IPS-20b (cell line): Measurements from ENCODE around the gene EEF1A1.
"Not testable (repeated sequence)": the region's sequence is repeated elsewhere in the genome, so short reads cannot be mapped to it uniquely, and the experiment has no call there.

Experiments used
- H3K27ac ChIP-seq: one replicate; pipeline ENCODE4 v1.5.1; 2013; ENCODE audit warnings: low read length
- H3K27me3 ChIP-seq: 2 replicates; pipeline ENCODE4 v1.6.1; 2013; ENCODE audit warnings: mild to moderate bottlenecking, low read length, inconsistent platforms; ENCODE audit not compliant: insufficient read depth
- H3K36me3 ChIP-seq: 2 replicates; pipeline ENCODE4 v1.6.1; 2013; ENCODE audit warnings: low read depth, mild to moderate bottlenecking, inconsistent platforms, low read length, moderate library complexity; ENCODE audit not compliant: insufficient read depth
- H3K4me1 ChIP-seq: 2 replicates; pipeline ENCODE4 v1.6.1; 2013; ENCODE audit warnings: mild to moderate bottlenecking, control low read depth, inconsistent platforms, low read length, moderate library complexity; ENCODE audit not compliant: insufficient read depth
- H3K4me3 ChIP-seq: 2 replicates; pipeline ENCODE4 v1.5.1; 2013; ENCODE audit warnings: mild to moderate bottlenecking, low read length, inconsistent platforms
- H3K9ac ChIP-seq: 2 replicates; pipeline ENCODE4 v1.6.1; 2013; ENCODE audit warnings: low read depth, mild to moderate bottlenecking, inconsistent platforms, low read length, moderate library complexity
- H3K9me3 ChIP-seq: 2 replicates; pipeline ENCODE4 v1.6.1; 2013; ENCODE audit warnings: mild to moderate bottlenecking, low read depth, low read length, inconsistent platforms; ENCODE audit not compliant: insufficient read depth

Gene EEF1A1

GRCh38 chr6:73558624-73559398 lies 38.0 kb upstream of the EEF1A1 start:
- Histone ChIP-seq H3K9ac (no peak overlapping the region), H3K27ac (no peak overlapping the region), H3K27me3 (no peaks in the 10 kb centered on the region), H3K36me3 (no peaks in the 10 kb centered on the region), H3K4me3 (no peak overlapping the region), H3K9me3 (no peaks in the 10 kb centered on the region), H3K4me1 (peaks cover 21% of the 10 kb centered on the region; the same call in 1 of the 2 replicates)

- H3K36me3 ChIP-seq = no peaks in the 10 kb centered on the region
- no peaks in the 10 kb centered on the region for H3K27me3 ChIP-seq
- H3K9ac ChIP-seq = no peak overlapping the region
- H3K4me3 ChIP-seq = no peak overlapping the region
- peaks cover 21% of the 10 kb centered on the region; the same call in 1 of the 2 replicates for H3K4me1 ChIP-seq
- no peak overlapping the region for H3K27ac ChIP-seq
- no peaks in the 10 kb centered on the region for H3K9me3 ChIP-seq
These were observed 36.0 kb upstream of the EEF1A1 start for GRCh38 chr6:73556836-73557235.

DNA sequence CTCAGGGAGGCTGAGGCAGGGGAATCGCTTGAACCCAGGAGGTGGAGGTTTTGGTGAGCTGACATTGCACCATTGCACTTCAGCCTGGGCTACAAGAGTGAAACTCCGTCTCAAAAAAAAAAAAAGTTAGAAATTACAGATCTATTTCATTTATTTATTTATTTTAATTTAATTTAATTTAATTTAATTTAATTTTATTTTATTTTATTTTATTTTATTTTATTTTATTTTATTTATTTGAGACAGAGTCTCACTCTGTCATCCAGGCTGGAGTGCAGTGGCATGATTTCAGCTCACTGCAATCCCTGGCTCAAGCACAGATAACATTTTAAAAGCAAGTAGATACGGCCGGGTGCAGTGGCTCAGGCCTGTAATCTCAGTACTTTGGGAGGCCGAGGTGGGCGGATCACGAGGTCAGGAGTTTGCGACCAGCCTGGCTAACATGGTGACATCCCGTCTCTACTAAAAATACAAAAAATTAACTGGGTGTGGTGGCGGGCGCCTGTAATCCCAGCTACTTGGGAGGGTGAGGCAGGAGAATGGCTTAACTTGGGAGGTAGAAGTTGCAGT lies 34.6 kb upstream of the EEF1A1 start:
- not testable (repeated sequence) for H3K36me3 ChIP-seq, H3K27me3 ChIP-seq, H3K27ac ChIP-seq, H3K4me3 ChIP-seq, H3K9ac ChIP-seq, H3K9me3 ChIP-seq
- H3K4me1 ChIP-seq = peaks cover 19% of the 10 kb centered on the region; the same call in 1 of the 2 replicates

DNA sequence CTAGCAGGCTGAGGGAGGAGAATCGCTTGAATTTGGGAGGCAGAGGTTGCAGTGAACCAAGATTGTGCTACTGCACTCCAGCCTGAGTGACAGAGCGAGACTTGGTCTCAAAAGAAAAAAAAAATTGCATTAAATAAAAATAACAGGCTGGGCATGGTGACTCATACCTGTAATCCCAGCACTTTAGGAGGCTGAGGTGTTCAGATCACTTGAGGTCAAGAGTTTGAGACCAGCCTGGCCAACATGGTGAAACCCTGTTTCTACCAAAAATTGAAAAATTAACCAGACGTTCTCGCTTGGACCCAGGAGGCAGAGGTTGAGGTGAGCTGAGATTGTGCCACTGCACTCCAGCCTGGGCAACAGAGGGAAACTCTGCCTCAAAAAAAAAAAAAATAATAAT lies 30.3 kb upstream of the EEF1A1 start:
- not testable (repeated sequence) for H3K4me1 ChIP-seq, H3K36me3 ChIP-seq, H3K27me3 ChIP-seq, H3K4me3 ChIP-seq, H3K27ac ChIP-seq, H3K9ac ChIP-seq, H3K9me3 ChIP-seq

DNA sequence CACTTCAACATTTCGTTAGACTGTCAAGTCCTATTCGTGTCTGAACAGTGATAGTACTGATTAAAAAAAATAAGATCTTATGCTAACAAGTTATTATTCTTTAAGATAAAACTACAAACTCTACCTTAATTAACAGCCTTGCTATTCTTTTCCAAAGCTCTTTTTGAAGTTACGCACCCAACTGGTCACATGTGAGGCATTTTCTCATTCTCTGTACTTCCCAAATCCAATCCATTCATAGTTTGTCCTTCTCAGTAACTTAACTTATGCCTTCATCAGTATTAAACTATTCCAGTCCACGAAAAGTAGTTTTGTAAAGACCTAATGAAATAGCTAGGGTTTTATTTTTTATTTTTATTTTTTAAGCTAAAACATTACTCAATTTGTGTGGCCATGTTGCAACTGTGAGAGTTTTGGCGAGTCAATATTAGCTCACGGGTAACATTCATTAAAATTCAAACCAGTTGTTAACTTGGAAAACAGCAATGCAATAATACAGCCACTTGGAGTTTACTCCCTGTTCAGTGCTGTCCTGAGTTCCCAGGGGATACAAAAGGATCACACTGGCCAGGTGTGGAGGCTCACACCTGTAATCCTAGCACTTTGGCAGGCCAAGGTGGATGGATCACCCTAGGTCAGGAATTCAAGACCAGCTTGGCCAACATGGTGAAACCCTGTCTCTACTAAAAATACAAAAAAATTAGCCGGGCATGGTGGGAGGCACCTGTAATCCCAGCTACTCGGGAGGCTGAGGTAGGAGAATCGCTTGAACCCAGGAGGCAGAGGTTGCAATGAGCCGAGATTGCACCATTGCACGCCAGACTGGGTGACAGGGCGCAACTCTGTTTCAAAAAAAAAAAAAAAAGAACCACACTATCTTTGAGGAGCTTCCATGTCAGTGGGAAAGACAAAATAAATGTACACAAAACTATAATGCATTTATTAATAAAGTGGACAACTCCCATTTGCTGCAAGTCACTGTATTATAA lies 27.9 kb upstream of the EEF1A1 start:
- Histone ChIP-seq H3K4me1 (no peaks in the 10 kb centered on the region), H3K4me3 (no peak overlapping the region), H3K36me3 (no peaks in the 10 kb centered on the region), H3K9ac (no peak overlapping the region), H3K27ac (no peak overlapping the region), H3K27me3 (no peaks in the 10 kb centered on the region), H3K9me3 (no peaks in the 10 kb centered on the region)

DNA sequence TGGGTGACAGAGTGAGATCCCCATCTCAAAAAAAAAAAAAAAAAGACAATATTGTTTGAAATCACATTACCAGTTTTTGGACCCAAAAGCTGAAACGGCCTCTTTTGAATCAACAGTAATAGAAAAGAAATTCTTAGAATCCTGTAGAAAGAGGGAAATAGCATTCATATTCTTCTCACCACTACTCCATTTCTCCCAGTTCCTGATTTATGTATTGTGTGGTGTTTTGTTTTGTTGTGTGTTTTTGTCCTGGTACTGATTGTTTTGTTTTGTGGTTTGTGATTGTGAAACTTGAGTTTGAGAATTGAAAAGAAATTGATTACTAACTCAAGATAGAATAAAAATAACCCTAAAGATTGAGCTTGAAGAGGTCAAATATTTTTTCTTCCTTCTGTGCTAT lies 26.2 kb upstream of the EEF1A1 start:
- H3K4me1 ChIP-seq = no peaks in the 10 kb centered on the region
- H3K9ac ChIP-seq = no peak overlapping the region
- H3K27me3 ChIP-seq = no peaks in the 10 kb centered on the region
- no peaks in the 10 kb centered on the region for H3K9me3 ChIP-seq
- no peaks in the 10 kb centered on the region for H3K36me3 ChIP-seq
- H3K27ac ChIP-seq = no peak overlapping the region
- no peak overlapping the region for H3K4me3 ChIP-seq

GRCh38 chr6:73542891-73543290 lies 22.1 kb upstream of the EEF1A1 start:
- Histone ChIP-seq H3K4me1 (no peaks in the 10 kb centered on the region), H3K4me3 (no peak overlapping the region), H3K36me3 (no peaks in the 10 kb centered on the region), H3K27ac (no peak overlapping the region), H3K9ac (no peak overlapping the region), H3K9me3 (no peaks in the 10 kb centered on the region), H3K27me3 (no peaks in the 10 kb centered on the region)

DNA sequence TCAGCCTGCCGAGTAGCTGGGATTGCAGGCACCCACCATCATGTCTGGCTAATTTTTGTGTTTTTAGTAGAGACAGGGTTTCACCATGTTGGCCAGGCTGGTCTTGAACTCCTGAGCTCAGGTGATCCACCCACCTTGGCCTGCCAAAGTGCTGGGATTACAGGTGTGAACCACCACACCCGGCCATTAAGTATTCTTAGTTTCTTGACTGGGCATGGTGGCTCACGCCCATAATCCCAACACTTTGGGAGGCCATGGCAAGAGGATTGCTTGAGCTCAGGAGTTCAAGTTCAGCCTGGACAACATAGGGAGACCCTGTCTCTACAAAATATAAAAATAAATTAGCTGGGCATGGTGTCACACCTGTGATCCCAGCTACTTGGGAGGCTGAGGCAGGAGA lies 21.6 kb upstream of the EEF1A1 start:
- not testable (repeated sequence) for H3K36me3 ChIP-seq, H3K27me3 ChIP-seq, H3K4me1 ChIP-seq, H3K4me3 ChIP-seq, H3K27ac ChIP-seq, H3K9ac ChIP-seq, H3K9me3 ChIP-seq

GRCh38 chr6:73538116-73538779 lies 17.4 kb upstream of the EEF1A1 start:
- Histone ChIP-seq H3K9ac (no peak overlapping the region), H3K4me1 (no peaks in the 10 kb centered on the region), H3K9me3 (no peaks in the 10 kb centered on the region), H3K36me3 (no peaks in the 10 kb centered on the region), H3K4me3 (no peak overlapping the region), H3K27ac (no peak overlapping the region), H3K27me3 (no peaks in the 10 kb centered on the region)

DNA sequence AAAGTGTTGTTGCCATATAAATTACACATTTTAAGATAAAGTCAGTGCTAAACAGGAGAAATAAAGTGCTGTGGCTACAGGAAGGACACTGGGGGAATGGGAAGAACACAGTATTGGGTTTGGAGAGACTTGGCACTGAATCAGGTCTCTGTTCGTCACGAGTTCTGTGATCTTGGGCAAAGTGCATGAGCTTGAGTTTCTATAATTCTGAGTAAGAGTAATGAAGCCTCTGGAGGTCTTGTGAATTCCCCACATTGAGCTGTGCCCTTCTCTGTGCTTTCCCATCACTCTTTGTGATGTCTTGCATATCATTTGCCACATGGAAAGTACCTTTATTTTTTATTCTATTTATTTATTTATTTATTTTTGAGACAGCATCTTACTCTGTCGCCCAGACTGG lies 16.8 kb upstream of the EEF1A1 start:
- Histone ChIP-seq H3K27ac (no peak overlapping the region), H3K27me3 (no peaks in the 10 kb centered on the region), H3K4me1 (no peaks in the 10 kb centered on the region), H3K4me3 (no peak overlapping the region), H3K9ac (no peak overlapping the region), H3K9me3 (no peaks in the 10 kb centered on the region), H3K36me3 (no peaks in the 10 kb centered on the region)

DNA sequence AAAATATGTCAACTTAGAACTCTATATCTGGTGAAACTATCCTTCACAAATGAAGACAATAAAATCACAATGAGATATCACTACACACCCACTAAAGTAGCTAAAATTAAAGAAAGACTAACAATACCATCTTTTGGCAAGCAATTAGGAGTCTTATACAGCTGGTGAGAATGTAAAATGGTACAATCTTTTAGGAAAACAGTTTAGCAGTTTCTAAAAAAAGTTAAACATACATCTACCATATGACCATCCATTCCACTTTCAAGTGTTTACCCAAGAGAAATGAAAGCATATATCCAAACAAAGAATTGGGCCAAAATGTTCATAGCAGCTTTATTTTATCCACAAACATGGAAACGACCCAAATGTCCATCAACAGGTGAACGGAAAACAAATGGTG lies 13.8 kb upstream of the EEF1A1 start:
- Histone ChIP-seq H3K4me3 (no peak overlapping the region), H3K36me3 (no peaks in the 10 kb centered on the region), H3K27me3 (no peaks in the 10 kb centered on the region), H3K9ac (no peak overlapping the region), H3K9me3 (no peaks in the 10 kb centered on the region), H3K4me1 (no peaks in the 10 kb centered on the region), H3K27ac (no peak overlapping the region)
